Middle frontal gyrus (tissue), 1 donor: ENCODE measurements around the gene PTPN4.
"Not testable (repeated sequence)": the region's sequence is repeated elsewhere in the genome, so short reads cannot be mapped to it uniquely, and the experiment has no call there.

ENCODE experiments used
- DNase-seq: peaks from one replicate; pipeline ENCODE4 v3.0.0-alpha.2; 2015; ENCODE audit warnings: low spot score; ENCODE audit errors: extremely low spot score

Gene PTPN4

DNA sequence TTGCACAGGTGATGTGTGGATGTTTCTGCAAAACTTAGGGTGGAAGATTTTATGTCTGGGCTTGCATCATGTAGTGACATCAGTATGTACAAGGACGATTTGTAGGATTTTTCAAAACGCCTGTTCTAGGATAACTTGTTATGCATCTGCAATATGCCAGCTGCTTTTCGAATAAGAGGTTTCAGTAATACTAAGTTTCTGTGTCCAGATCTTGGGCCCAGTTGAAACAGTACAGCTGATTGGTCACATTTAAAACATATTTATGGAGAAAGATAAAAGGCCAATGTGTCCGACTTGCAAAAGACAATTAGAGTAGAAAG, 1.2 kb downstream of the PTPN4 start:
- DNase-seq = no peak

DNA sequence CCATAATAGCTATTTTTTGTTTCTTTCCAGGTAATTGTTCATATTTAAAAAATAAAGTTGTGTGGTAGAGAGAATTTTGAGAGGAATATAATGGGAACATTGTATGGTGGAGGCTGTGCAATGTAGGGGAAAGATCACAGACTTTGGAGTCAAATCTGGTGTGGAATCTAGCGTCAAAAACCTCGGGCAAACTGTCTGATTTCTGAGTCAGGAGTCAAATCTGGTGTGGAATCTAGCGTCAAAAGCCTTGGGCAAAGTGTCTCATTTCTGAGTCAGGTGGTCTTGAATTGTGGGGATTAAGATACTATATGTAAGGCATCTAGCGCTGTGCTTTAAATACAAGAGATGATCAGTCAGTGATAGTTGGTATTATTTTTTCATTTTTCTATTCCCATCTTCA, 5.1 kb downstream of the PTPN4 start:
- no peak for DNase-seq

DNA sequence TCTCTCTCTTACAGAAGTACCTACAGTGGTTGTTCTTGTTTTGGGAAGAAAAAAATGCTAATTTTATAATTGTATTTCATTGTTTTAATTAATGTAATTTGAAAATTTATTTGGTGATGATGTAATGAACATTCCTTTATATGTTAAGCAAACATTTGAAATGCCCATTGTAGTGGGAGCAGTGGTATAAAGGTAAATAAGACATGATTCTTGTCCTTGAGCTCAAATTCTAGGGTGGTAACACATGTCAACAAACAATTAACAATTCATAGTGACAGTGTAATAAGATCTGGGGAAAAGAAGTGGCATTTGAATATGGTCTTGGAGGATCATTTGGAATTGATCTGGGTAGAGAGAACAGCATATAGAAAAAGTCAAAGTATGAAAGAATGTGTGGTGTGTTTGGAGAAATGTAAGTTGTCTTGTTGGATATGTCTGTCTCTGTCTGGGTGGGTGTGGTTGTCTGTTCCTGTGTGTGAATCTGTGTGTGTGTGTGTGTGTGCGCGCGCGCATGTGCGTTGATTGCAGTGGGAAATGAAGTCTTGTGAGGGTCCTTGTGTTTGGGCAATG, 5.8 kb downstream of the PTPN4 start:
- DNase-seq = no peak

DNA sequence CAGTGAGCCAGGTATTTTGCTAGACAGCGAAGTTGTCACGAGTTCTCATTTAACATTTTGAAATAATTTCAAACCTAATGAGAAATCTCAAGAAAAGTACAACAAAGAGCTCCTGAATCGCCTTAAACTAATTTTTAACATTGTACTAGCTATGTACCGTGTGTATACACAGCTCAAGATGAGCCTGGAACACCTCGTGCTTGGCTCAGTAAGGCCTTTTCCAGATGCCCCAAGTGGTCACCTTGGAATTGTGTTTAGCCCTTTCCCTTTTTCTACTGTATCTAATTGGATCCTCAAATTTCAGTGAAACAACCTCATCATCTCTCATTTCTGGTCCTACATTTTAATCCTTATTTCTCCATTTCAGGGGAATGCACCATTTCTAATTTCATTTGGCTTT, 7.2 kb downstream of the PTPN4 start:
- no peak for DNase-seq

DNA sequence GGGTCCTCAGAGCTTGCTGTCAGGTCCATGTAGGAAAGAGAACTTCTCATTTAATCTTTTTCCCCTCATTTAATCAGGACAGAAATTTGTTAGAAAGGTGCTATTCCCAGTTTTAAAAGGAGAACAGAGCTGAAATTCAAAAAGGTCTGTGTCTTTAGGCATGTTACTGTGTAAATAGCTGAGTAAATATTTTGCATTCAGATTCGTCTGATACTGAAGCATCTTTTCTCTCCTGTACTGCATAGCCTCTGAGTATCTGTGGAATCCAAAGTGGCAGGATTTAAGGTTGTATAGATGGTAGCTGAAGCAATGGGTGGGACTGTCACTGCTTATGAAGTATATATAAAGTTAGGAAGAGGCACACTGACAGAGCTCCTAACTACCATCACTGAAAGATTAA, 9.0 kb downstream of the PTPN4 start:
- no peak for DNase-seq

DNA sequence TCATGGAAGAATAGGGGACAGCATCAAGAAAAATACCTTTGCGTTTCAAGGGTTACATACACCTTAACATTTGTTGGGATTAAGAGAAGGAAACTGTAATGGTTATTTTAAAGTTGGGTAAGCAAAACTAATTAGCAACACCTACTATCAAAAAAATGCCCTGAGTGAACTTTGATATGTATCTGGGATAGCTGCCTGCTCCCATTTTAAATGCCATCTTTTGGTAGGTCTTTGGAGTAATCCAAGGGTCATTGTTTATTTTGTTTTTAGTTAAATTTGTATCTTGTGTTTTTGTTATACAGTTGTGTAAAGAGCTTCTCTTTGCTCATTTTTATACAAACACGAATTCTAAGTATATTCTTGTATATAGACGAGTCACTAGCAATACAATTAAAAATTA, 9.9 kb downstream of the PTPN4 start:
- no peak for DNase-seq

DNA sequence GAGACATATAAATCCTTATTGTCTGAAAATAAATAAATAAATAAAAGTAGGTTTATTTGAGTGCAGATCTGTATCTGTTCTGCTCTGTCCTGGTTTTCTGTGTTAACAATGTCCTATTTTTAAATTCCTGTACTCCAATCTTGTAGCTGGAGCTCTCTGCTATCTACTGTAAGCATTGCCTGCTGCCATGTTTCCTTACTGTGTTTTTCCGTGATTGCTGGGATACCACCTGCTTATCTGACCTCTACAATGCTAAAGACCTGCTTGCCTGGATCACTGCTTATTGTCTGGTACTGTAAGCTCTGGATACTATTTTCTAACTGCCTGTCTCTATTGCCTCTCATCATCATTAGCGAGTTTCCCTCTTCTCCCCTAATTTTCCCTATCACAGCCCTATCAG, 11.6 kb downstream of the PTPN4 start:
- DNase-seq = no peak

DNA sequence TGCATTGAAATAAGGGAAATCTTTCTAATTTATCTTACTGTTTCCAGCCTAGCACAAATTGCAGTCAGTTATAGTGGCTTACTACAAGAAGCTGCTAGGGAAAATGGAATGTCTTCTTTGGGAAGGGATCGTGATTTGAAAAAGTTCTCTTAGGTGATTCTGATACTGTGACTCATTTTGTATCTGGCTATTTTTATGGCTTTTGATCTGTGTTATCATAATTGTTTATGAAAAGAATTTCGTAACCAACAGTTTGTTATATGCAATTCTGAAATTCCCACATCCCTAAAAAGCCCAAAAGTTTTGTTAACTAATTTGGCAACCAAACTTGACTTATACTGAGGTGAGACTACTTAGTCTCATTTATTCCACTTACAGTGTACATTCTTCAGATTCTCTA, 12.4 kb downstream of the PTPN4 start:
- no peak for DNase-seq

DNA sequence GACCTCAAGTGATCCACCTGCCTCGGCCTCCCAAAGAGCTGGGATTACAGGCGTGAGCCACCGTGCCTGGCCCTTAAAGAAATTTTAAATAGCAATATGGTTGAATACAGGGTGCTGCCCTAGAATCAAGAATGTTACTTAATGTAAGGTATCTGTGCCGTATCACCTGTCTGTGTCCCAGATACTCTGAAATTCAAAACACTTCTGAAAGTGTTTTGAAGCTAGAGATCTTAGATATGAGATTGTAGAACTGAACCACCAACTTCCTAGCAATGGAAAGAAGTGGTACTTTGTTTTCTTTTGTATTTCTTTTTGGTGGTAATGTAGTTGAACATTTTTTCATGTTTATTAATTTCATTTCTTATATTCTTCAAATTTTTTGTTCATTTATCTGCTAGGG, 13.0 kb downstream of the PTPN4 start:
- DNase-seq = no peak

DNA sequence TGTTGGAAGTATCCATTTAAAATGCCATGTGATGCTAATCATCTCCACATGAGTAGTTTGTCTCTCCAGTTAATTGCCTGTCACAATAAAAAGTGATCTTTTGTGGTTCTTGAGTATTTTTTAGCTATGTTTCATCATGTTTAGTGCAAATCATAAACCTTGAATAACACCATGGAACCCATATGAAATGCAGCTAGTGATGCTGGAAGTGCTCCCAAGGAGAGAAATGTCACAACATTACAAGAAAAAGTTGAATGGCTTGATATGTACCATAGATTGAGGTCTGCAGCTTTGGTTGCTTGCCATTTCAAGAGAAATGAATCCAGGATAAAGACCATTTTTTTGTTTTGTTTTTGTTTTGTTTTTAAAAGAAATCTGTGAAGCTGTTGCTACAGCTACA, 14.3 kb downstream of the PTPN4 start:
- no peak for DNase-seq

DNA sequence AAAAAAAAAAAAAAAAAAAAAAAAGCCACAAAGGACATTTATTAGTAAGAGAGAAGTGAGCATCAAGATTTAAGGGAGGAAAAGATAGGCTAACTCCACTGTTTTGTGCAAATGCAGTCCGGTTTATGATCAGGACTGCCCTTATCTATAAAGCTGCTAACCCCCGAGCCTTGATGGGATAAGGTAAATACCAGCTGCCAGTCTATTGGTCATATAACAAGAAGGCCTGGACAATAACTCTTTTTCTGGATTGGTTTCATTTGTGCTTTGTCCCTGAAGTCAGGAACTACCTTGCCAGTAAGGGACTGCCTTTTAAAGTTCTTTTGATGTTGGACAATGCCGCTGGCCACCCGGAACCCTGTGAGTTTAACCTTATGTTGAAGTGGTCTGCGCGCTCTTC, 15.4 kb downstream of the PTPN4 start:
- no peak for DNase-seq

DNA sequence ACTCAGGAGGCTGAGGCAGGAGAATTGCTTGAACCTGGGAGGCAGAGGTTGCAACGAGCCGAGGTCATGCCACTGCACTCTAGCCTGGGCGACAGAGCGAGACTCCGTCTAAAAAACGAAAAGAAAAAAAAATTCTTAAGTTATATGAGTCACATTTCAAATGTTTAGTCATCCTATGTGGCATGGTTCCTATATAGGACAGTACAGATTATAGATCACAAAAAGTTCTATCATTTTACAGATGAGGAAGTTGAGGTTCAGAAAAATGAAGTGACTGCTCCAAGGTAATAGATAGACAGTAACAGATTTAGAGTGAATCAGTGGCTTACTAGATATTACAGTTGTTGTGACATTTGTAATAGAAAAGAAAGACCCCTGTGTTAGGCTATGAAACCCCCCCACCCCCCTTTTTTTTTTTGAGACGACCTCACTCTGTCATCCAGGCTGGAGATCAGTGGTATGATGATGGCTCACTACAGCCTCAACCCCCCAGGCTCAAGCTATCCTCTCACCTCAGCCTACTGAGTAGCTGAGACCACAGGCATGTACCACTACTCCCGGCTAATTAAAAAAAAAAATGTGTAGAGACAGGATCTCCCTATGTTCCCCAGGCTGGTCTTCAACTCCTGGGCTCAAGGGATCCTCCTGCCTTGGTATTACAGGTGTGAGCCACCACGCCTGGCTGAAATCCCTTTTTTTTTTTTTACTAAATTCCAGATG, 22.7 kb downstream of the PTPN4 start:
- no peak for DNase-seq

DNA sequence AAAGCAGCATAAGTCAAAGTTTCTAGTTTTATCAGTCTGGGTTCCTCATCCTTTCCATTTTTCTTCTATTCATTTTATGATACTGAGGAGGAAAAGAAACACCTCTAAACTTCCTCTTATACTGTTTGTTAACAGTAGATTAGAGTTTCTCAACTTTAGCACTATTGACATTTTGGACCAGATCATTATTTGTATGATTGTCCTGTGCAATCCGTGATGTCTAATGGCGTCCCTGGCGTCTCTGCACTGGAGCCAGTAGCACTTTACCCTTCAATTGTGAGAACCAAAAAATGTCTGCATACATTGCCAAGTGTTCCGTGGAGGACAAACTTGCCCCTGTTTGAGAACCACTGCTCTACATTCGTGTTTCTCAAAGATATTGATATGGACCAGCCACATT, 25.2 kb downstream of the PTPN4 start:
- no peak for DNase-seq

DNA sequence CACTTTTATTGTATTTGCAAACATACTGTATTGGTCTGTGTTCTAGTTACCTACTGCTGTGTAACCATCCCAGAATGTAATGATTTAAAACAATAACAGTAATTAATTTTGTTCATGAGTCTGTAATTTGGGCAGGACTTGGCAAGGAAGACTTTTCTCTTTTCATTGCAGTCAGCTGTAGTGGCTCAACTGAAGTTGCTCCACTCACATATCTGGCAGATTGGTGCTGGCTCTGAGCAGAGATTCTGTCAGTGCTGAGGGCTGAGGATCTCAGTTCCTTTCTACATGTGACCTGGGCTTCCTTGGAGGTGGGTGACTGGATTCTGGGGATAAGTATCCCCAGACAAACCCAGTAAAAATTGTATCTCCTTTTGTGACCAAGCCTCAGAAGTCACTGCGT, 26.6 kb downstream of the PTPN4 start:
- no peak for DNase-seq

DNA sequence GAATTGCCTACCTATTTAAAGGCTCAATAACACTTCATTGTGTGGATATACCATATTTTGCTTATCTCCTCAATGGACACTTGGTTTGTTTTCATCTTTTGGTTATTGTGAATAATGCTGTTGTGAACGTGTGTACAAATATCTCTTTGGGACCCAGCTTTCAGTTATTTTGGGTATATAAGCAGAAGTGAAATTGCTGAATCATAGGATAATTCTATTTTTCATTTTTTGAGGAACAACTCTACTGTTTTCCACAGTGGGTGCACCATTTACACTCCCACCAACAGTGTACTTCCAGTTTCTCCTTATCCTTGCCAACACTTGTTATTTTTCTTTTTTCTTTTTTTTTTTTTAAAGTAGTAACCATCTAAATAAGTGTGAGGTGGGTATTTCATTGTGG, 29.0 kb downstream of the PTPN4 start:
- DNase-seq = no peak

DNA sequence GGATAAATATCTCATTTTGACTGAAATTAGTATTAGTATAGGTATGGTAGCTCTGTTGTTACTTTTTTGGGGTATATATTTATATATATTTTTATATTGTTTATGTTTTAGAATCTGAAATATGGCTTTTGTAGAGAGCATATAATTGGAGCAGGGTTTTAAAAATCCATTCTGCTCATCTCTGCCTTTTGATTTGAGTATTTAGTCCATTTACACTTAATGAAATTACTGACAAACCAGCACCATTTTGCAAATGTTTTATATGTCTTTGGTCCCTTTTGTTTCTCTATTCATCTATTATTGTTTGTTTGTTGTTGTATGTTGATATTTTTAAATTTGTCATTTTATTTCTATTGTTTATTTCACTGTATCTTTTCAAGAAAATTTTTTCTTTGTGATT, 30.7 kb downstream of the PTPN4 start:
- no peak for DNase-seq

DNA sequence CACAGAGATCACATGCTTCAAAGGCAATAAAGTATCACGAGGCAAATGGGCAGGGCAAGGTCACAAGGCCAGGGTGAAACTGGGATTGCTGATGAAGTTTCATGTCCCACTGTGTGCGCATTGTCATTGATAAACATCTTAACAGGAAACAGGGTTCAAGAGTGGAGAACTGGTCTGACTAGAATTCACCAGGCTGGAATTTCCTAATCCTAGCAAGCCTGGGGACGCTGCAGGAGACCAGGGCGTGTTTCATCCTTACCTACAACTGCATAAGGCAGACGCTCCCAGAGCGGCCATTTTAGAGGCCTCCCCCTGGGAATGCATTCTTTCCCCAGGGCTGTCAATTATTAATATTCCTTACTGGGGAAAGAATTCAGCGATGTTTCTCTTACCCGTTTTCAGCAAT, 33.2 kb downstream of the PTPN4 start:
- no peak for DNase-seq

DNA sequence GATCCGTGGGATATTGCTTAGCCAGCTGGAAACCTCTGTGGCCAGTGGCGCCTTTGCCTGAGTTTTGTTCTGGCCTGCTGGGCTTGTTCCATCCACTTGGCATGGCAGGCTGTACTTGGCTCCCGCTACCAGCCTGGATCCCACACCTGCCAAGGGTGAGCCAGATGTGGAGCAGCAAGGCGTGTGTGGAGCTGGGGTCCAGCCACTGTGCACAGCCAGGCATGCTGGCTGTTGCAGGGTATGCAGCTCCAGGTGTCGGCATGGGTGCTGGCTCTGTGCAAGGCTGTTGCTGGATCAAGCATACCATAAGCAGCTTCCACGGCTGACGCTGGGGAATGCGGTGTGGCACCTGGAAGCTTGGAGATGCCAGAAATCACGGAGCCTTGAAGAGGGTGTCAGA, 34.5 kb downstream of the PTPN4 start:
- no peak for DNase-seq

DNA sequence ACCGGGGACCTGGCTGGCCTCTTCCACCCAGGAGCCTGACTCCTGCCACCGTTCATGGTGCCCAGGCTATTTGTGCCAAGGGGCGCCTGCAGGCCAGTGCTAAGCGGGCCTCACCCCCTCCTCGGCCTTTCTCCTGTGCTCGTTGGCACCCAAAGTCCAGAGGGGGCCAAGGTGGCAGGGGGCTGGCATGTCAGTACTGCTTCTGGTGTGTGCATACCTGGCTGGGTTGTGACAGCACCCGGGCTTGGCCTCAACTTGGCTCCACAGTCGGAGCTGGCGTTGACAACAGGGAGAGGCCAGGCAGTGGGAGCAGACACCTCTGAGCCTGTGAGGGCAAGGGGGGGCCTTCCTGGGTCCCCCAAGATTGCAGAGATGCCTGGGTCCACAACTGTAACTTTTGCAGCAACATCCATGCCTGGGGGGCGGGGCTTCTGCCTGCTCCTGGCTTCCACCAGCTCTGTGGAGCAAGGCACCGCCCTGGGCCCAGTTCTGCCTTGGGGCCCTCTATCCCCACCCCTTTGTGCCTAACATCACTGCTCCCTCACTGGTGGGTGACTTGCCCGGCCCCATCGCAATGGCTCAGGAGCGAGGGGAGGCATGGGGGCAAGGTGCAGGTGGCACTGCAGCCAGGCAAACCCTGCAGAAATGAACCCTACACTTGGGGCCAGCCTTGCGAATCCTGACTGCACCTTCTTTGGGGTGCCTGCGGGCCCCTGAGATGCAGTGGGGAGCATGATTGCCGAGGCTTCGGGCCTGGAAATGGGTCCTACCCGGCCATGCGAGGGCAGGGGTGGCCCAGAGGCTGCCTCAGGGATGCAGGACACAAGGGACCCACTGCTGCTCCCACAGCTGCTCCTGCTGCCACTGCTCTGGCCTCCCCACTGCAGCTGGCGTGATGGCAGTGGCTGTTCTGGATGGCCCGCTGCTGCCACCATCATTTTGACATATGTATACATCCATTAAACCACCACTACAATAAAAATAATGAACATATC, 35.9 kb downstream of the PTPN4 start:
- no peak for DNase-seq

DNA sequence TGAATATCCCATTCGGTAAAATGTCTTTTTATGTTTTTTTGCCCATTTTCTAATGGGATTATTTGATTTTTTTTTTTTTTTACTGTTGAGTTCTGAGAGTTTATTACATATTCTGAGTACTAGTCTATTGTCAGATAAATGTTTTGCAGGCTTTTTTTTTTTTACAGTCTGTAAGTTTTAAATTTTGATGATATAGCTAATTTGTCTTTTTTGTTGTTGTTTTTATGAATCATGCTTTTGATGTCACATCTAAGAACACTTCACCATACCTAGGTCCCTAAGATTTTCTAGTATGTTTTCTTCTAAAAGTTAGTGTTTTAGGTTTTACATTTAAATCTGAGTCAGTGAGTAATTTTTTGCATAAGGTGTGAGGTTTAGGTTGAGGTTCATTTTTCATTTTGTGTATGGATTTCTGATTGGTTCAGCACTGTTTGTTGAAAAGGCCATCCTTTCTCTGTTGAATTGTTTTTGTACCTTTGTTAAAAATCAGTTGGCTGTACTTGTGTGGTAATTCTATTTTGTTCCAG, 40.7 kb downstream of the PTPN4 start:
- DNase-seq = no peak

DNA sequence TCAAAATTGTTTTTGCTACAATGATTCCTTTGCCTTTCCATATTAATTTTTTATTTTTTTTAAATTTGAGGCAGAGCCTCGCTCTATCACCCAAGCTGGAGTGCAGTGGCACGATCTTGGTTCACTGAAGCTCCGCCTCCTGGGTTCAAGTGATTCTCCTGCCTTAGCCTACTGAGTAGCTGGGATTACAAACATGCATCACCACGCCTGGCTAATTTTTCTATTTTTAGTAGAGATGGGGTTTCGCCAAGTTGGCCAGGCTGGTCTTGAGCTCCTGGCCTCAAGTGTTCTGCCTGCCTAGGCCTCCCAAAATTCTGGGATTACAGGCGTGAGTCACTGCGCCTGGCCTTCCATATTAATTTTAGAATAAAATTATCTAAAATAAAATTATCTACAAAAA, 41.3 kb downstream of the PTPN4 start:
- no peak for DNase-seq

DNA sequence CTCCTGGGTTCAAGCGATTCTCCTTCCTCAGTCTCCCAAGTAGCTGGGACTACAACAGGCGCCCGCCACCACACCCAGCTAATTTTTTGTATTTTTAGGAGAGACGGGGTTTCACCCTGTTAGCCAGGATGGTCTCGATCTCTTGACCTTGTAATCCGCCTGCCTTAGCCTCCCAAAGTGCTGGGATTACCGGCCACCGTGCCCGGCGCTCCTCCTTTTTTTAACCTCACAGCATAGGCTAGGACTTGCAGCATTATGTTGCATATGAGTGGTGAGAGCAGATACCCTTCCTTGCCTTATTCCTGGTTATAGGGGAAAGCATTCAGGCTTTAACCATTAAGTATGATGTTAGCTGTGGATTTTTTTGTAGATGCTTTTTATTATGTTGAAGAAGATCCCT, 42.3 kb downstream of the PTPN4 start:
- DNase-seq = not testable (repeated sequence)
